ENCODE measurements around the gene CYP4F8. TPM values are rescaled to one million over a fixed set of nuclear protein-coding genes. Genes with fewer than 3 reads are reported as not detected.
"Not testable (repeated sequence)": the region's sequence is repeated elsewhere in the genome, so short reads cannot be mapped to it uniquely, and the experiment has no call there.

Gene CYP4F8
- total RNA-seq, 1 donor from 2014 or later = not detected

DNA sequence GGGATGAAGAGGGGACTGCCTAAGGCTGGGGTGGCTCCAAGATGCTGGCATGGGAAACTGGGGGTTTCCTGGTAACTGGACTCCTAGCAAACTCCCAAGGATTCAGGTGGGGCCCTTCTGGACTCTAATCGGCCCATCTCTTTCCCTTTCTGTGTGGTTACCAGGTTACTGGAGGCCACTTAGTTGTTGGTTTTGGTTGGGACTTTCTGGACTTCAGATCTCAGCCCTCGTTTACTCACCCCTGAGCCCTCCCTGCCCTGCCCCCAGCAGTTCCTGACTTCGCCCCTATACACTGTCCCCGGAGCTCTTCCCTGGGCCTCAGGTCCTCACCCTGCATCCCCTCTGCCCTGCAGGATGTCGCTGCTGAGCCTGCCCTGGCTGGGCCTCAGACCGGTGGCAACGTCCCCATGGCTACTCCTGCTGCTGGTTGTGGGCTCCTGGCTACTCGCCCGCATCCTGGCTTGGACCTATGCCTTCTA lies 58.2 kb downstream of the CYP4F8 start:
- intact Hi-C loops (cut with micrococcal nuclease) = no loop called here
- ATAC-seq = peak; percentile 19
- DNase-seq = no peak

DNA sequence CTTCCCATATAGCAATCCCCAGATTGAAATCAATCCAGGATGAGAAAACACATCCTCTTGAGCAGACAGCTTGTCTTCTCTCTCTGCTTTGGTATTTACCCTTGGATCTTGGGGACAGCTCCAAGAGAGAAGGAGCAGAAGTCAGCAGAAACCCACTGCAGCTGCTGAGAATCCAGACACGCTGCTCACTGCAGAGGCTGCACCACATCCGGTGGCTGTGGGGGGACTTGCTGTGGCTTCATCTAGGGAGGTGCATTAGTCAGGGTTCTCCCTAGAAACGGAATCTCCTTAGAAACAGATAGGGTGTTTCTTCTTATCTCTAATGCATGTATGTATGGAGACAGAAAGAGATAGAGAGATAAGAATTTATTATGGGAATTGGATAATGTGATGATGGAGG lies 60.5 kb downstream of the CYP4F8 start:
- intact Hi-C loops (cut with micrococcal nuclease) = no loop called here

DNA sequence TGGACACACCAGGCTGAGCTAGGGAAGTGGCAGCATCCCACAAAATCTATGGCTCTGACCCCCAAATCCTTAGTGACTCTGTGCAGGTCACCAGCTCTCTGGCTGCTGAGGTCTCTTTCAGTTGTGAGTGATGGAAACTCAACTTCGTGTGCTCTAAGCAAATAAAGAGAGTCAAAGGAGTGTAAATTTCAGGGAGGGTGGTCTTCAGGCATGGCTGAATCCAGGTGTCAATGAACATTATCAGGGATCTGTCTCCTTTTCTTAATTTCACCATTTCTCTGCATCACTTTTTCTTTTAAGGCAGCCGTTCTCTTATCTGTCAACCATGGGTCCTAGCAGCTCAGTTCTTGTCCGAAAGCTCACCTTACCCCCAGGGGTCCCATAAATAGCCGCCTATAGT lies 64.1 kb downstream of the CYP4F8 start:
- intact Hi-C loops (cut with micrococcal nuclease) = no loop called here
- ATAC-seq = no peak
- no peak for DNase-seq

More for the DNA sequence above, 60.5 kb downstream of the CYP4F8 start:
- DNase-seq (no peak), ATAC-seq (no peak)

DNA sequence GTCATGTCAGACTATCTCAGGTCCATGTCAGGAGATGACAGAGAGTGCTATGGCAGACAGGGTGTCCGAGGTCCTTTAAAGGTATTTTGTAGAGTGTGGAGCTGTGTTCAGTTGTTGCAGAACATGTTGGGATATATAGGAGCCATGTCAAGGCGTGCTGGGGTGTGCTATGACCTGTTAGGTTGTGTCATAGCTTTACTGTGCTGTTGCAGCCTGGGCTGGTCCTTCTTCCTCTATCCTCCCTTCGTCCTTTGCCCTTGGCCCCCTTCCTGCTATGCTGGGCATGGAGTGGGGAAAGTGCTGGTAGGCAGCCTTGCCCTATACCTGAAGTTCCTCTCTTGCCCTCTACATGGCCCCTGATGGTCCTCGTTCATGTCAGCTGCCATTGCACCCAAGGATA lies 64.8 kb downstream of the CYP4F8 start:
- ATAC-seq; DNase-seq; intact Hi-C loops (cut with micrococcal nuclease): not testable (repeated sequence)

Other genes with a start within 250 kb of the CYP4F8 start
- 24.0 TPM for gene AKAP8, start 235.4 kb upstream of the CYP4F8 start, total RNA-seq
- 82.5 TPM for gene AKAP8L, start 196.2 kb upstream of the CYP4F8 start, total RNA-seq
- 32.2 TPM for gene WIZ, start 165.3 kb upstream of the CYP4F8 start, total RNA-seq
- gene RASAL3, start 150.7 kb upstream of the CYP4F8 start, total RNA-seq = 2.0 TPM
- not detected for gene PGLYRP2, start 135.7 kb upstream of the CYP4F8 start, total RNA-seq
- gene CYP4F22, start 106.7 kb upstream of the CYP4F8 start, total RNA-seq = not detected
- gene CYP4F3, start 25.7 kb downstream of the CYP4F8 start, total RNA-seq = 0.79 TPM
- gene CYP4F12, start 57.9 kb downstream of the CYP4F8 start, total RNA-seq = 3.4 TPM
- not detected for gene OR10H2, start 112.8 kb downstream of the CYP4F8 start, total RNA-seq
- not detected for gene OR10H3, start 122.8 kb downstream of the CYP4F8 start, total RNA-seq
- not detected for gene OR10H5, start 172.4 kb downstream of the CYP4F8 start, total RNA-seq
- gene OR10H1, start 200.4 kb downstream of the CYP4F8 start, total RNA-seq = not detected